ENCODE data around the gene TBK1.
"Not testable (repeated sequence)": the region's sequence is repeated elsewhere in the genome, so short reads cannot be mapped to it uniquely, and the experiment has no call there.

TBK1 gene

DNA sequence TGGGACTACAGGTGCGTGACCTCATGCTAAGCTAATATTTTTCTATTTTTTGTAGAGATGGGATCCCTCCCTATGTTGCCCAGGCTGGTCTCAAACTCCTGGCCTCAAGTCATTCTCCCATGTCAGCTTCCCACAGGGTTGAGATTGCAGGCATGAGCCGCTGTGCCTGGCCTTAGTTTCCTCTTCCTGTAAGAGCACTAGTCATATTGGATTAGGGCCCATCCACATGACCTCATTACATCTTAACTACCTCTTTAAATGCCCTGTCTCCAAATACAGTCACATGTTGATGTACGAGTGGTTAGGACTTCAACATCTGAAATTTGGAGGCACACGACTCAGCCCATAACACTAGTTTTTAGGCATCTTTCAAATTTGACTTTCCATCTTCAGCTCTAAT is 86.2 kb downstream of the TBK1 start:
- DNase-seq (ENCODE audit: low read depth in 2 of 3, low spot score in 1 of 3) = no peak

DNA sequence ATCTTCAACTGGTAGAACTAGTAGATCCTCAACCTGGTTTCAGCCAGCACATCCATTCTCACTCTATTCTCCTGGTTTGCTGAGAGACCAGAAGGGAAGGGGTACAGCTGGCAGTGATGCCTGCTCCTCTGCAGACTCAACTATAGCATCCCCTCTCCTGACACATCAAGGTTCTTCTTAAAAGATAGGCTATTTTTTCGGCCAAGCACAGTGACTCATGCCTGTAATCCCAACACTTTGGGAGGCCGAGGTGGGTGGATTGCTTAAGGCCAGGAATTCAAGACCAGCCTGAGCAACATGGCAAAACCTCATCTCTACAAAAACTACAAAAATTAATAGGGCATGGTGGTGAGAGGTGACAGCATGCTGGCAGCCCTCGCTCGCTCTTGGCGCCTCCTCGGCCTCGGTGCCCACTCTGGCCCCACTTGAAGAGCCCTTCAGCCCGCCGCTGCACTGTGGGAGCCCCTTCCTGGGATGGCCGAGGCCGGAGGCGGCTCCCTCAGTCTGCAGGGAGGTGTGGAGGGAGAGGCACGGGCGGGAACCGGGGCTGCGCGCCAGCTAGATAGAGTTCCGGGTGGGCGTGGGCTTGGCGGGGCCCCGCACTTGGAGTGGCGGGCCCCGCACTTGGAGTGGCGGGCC is 90.6 kb downstream of the TBK1 start:
- not testable (repeated sequence) for DNase-seq (ENCODE audit: low read depth in 2 of 3, low spot score in 1 of 3)

DNA sequence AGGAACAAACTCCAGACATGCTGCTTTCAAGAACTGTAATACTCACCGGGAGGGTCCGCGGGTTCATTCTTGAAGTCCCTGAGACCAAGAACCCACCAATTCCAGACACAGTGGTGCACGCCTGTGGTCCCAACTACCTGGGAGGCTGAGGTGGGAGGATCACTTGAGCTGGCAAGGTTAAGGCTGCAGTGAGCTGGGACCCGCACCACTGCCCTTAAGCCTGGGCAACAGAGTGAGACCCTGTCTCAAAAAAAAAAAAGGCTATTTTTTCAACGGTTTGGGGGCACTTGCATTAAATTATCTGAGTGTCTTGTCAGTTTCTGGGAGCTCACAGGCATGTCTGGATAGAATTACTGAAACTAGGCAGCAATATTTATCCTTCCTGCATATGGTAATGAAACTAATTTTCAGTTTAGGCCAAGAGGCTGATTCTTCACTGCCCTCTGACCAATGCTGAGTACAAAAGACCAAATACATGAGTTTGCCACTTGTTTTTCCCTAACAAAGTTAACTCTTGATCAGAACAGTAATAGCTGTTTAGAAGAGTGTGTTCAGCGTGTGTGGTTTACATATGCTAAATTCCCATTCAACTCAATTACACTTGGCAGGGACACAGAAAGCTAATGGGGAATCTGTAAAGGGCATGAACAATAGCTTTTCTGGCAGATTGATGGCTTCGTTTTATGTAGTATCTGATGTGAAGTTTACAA is 92.6 kb downstream of the TBK1 start:
- no peak for DNase-seq (ENCODE audit: low read depth in 2 of 3, low spot score in 1 of 3)

DNA sequence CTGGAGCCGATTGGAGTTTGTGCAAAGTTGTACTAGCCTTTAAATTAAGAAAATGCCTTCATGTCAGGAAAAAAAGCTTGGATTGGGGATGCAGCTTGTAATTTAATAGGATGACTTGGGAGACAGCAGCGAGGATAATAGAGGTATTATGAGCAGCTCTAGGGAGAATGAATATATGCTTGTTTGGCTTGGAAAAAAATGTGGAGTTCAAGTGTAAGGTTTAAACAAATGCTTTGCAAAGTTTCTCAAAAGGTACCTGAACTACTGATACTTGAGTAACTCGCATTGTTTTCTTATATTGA is 93.1 kb downstream of the TBK1 start:
- no peak for DNase-seq (ENCODE audit: low read depth in 2 of 3, low spot score in 1 of 3)

DNA sequence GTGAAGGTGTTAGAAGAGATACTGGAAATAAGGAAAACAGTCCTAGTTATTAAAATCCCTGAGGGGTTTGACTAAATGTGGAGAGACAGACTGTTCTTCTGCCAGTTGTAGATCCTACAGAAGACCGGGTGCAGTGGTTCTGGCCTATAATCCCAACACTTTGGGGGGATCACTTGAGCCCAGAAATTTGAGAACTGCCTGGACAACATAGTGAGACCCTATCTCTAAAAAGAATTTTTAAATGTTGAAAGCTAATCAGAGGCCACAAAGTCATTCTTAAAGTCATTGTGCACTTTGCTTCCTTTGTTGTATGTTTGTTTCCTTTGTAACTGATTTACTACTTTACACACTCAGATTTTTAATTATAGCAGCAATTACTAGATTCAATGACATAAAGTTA is 97.2 kb downstream of the TBK1 start:
- DNase-seq (ENCODE audit: low read depth in 2 of 3, low spot score in 1 of 3) = no peak

DNA sequence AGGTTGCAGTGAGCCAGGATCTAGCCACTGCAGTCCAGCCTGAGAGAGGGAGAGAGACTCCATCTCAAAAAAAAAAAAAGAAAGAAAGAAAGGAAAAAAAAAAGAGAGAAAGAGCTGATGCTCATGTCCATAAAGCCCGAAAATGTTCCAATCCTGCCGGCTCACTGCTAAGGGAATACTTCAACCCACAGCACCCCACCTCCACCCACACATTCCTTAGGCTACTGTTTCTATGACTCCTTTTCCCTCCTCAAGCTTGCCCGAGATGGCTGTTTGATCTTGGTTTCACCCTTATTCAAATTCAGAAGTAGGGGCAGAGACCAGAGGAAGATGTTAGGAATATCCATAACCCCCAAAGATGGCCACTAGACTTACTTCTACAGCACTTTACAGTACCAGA is 98.8 kb downstream of the TBK1 start:
- no peak for DNase-seq (ENCODE audit: low read depth in 2 of 3, low spot score in 1 of 3)

DNA sequence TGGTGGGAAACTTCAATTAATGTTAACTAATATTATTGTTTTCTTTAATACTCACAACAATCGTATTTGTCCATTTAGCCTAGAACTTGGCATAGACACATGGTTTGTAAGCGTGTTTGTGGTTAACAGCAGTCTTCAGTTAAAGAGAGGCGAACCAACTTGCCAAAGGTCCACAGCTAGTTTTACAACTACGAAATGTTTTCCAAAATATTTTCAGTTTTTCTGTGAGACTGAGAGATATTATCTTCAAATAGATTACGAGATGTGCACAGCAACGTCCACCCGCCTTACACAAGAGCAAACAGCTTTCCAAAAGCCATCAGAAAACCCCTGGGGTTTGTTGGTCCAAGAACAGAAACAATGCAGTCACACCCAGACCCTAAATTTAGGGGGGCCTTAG is 99.8 kb downstream of the TBK1 start:
- no peak for DNase-seq (ENCODE audit: low read depth in 2 of 3, low spot score in 1 of 3)

Measured in stimulated activated CD4-positive, alpha-beta T cell treated with anti-CD3 and anti-CD28 coated beads, Interleukin-12 subunit alpha, Interleukin-12 subunit beta, amount 100 ng/mL, for 48 hours (primary cell).